ENCODE data around the gene SEC14L1.
"Not testable (repeated sequence)": the region's sequence is repeated elsewhere in the genome, so short reads cannot be mapped to it uniquely, and the experiment has no call there.

Gene SEC14L1

GRCh38 chr17:77240976-77241375 lies 100.2 kb downstream of the SEC14L1 start:
- no peak for DNase-seq (ENCODE audit: low read depth)

GRCh38 chr17:77242118-77242851 lies 101.5 kb downstream of the SEC14L1 start:
- no peak for DNase-seq (ENCODE audit: low read depth)

- no peak for DNase-seq (ENCODE audit: low read depth)
These were observed 104.6 kb downstream of the SEC14L1 start for GRCh38 chr17:77245162-77245926.

- no peak for DNase-seq (ENCODE audit: low read depth)
These were observed 105.6 kb downstream of the SEC14L1 start for GRCh38 chr17:77246110-77247047.

GRCh38 chr17:77247048-77247541 lies 106.3 kb downstream of the SEC14L1 start:
- peak; percentile 57 for DNase-seq (ENCODE audit: low read depth)

- DNase-seq (ENCODE audit: low read depth): no peak
These were observed 106.8 kb downstream of the SEC14L1 start for GRCh38 chr17:77247609-77248008.

- DNase-seq (ENCODE audit: low read depth): no peak
These were observed 107.7 kb downstream of the SEC14L1 start for GRCh38 chr17:77248216-77249114.

GRCh38 chr17:77251622-77252183 lies 110.9 kb downstream of the SEC14L1 start:
- no peak for DNase-seq (ENCODE audit: low read depth)

GRCh38 chr17:77252306-77252705 lies 111.5 kb downstream of the SEC14L1 start:
- DNase-seq (ENCODE audit: low read depth): not testable (repeated sequence)

- DNase-seq (ENCODE audit: low read depth): no peak
These were observed 112.9 kb downstream of the SEC14L1 start for GRCh38 chr17:77253611-77254051.

- peak; percentile 82 for DNase-seq (ENCODE audit: low read depth)
These were observed 114.4 kb downstream of the SEC14L1 start for GRCh38 chr17:77254951-77255825.

- not testable (repeated sequence) for DNase-seq (ENCODE audit: low read depth)
These were observed 115.2 kb downstream of the SEC14L1 start for GRCh38 chr17:77255970-77256369.

GRCh38 chr17:77256710-77257109 lies 115.9 kb downstream of the SEC14L1 start:
- no peak for DNase-seq (ENCODE audit: low read depth)

- no peak for DNase-seq (ENCODE audit: low read depth)
These were observed 116.4 kb downstream of the SEC14L1 start for GRCh38 chr17:77257169-77257568.

GRCh38 chr17:77257596-77258458 lies 117.1 kb downstream of the SEC14L1 start:
- DNase-seq (ENCODE audit: low read depth): no peak

- no peak for DNase-seq (ENCODE audit: low read depth)
These were observed 117.9 kb downstream of the SEC14L1 start for GRCh38 chr17:77258638-77259037.

GRCh38 chr17:77264617-77265230 lies 124.0 kb downstream of the SEC14L1 start:
- no peak for DNase-seq (ENCODE audit: low read depth)

- DNase-seq (ENCODE audit: low read depth): no peak
These were observed 125.4 kb downstream of the SEC14L1 start for GRCh38 chr17:77266213-77266612.

Data from fibroblast of gingiva (primary cell).